K562 (cell line): ENCODE measurements around the gene ZNF738. TPM values are rescaled to one million over a fixed set of nuclear protein-coding genes. Genes with fewer than 3 reads are reported as not detected.

ENCODE experiments used
- CXXC5 ChIP-seq: fragments of 250-450 bp; sonication (Bioruptor Pico); IDR thresholded peaks from 2 replicates; pipeline ENCODE4 v1.8.0; 2022; ENCODE audit warnings: inconsistent platforms, mild to moderate bottlenecking, moderate library complexity
- ELF1 ChIP-seq: fragments of 200-800 bp; sonication (Bioruptor generic); IDR thresholded peaks from 2 replicates; pipeline ENCODE4 v1.6.1; 2016; ENCODE audit warnings: missing genetic modification characterization, missing compliant biosample characterization
- ETV5 ChIP-seq: sonication (generic); formaldehyde crosslinking; IDR thresholded peaks from 2 replicates; pipeline ENCODE4 v1.4.0; 2020; ENCODE audit warnings: low read depth, mild to moderate bottlenecking, missing genetic modification reagents
- HMG20A ChIP-seq: fragments of 450-650 bp; formaldehyde crosslinking; conservative IDR thresholded peaks from 2 replicates; pipeline ENCODE4 v1.4.0; 2020; ENCODE audit warnings: mild to moderate bottlenecking, mixed read lengths
- HNRNPLL ChIP-seq: fragments of 200-400 bp; formaldehyde crosslinking; IDR thresholded peaks from 2 replicates; pipeline ENCODE4 v1.6.1; 2017; ENCODE audit warnings: low read length, low read depth, mild to moderate bottlenecking; ENCODE audit not compliant: poor library complexity, severe bottlenecking
- IRF1 ChIP-seq: sonication (generic); formaldehyde crosslinking; IDR thresholded peaks from 2 replicates; pipeline ENCODE4 v1.8.0; 2022; ENCODE audit warnings: missing genetic modification reagents, mild to moderate bottlenecking, borderline replicate concordance
- KAT7 ChIP-seq: sonication (generic); formaldehyde crosslinking; IDR thresholded peaks from 2 replicates; pipeline ENCODE4 v1.8.0; 2022; ENCODE audit warnings: missing genetic modification reagents, mild to moderate bottlenecking, borderline replicate concordance
- MNT ChIP-seq, 2 experiments: fragments of 450-650 bp; conservative IDR thresholded peaks; 2 replicates each; pipeline ENCODE4 v1.6.1; 2017; ENCODE audit warnings: mild to moderate bottlenecking in 2 of 2, moderate library complexity in 2 of 2
- MYC ChIP-seq, 2 experiments: fragments of 250-450 bp in 1 of 2; sonication (Bioruptor Pico) in 1 of 2; IDR thresholded peaks; 2 replicates each; pipeline versions ENCODE4 v1.5.1 to v1.6.1; 2012 to 2021; ENCODE audit warnings: low read depth in 2 of 2, borderline replicate concordance in 1 of 2, improper control_type of control experiment in 1 of 2, low read length in 1 of 2, mild to moderate bottlenecking in 1 of 2, moderate library complexity in 1 of 2
- PHF20 ChIP-seq: fragments of 450-650 bp; IDR thresholded peaks from 2 replicates; pipeline ENCODE4 v1.6.1; 2018; ENCODE audit not compliant: partially characterized antibody
- PHTF2 ChIP-seq: fragments of 250-450 bp; sonication (Bioruptor Pico); IDR thresholded peaks from 2 replicates; pipeline ENCODE4 v1.5.0; 2021; ENCODE audit warnings: mild to moderate bottlenecking
- POLR2AphosphoS2 ChIP-seq: IDR thresholded peaks from 2 replicates; pipeline ENCODE4 v1.6.1; 2012; ENCODE audit warnings: low read length, improper control_type of control experiment
- POLR2AphosphoS5 ChIP-seq: IDR thresholded peaks from 2 replicates; pipeline ENCODE4 v1.6.1; 2011; ENCODE audit warnings: mild to moderate bottlenecking, low read depth, low read length, moderate library complexity; ENCODE audit not compliant: control insufficient read depth, insufficient read depth
- PTTG1 ChIP-seq: fragments of 450-650 bp; IDR thresholded peaks from 2 replicates; pipeline ENCODE4 v1.6.1; 2016; ENCODE audit warnings: low read depth, mild to moderate bottlenecking, missing genetic modification characterization, missing compliant biosample characterization
- RBFOX2 ChIP-seq: fragments of 200-400 bp; formaldehyde crosslinking; IDR thresholded peaks from 2 replicates; pipeline ENCODE4 v1.6.1; 2017; ENCODE audit warnings: low read depth, mild to moderate bottlenecking, low read length, moderate library complexity
- SIN3A ChIP-seq, 2 experiments: fragments of 150-350 bp in 1 of 2; IDR thresholded peaks; 2 replicates each; pipeline ENCODE4 v1.6.1; 2011 to 2016; ENCODE audit warnings: borderline replicate concordance in 2 of 2, low read depth in 2 of 2, low read length in 2 of 2, mild to moderate bottlenecking in 2 of 2, moderate library complexity in 2 of 2; ENCODE audit not compliant: control insufficient read depth in 1 of 2
- TAF1 ChIP-seq: IDR thresholded peaks from 2 replicates; pipeline ENCODE4 v1.6.1; 2011; ENCODE audit warnings: mild to moderate bottlenecking, low read length, moderate library complexity; ENCODE audit not compliant: insufficient read depth, control insufficient read depth, severe bottlenecking; ENCODE audit errors: extremely low read depth
- WHSC1 ChIP-seq: IDR thresholded peaks from one replicate; pipeline ENCODE4 v1.6.1; 2012; ENCODE audit warnings: low read length, control low read depth, inconsistent platforms
- ZNF609 ChIP-seq: sonication (generic); formaldehyde crosslinking; IDR thresholded peaks from 2 replicates; pipeline ENCODE4 v1.8.1; 2023; ENCODE audit warnings: missing genetic modification reagents, mild to moderate bottlenecking, borderline replicate concordance
- polyA plus RNA-seq, 8 experiments: library from polyadenylated mRNA; depleted of rRNA in 4 of 8; stranded (reverse) in 5 of 8; unstranded in 3 of 8; fragments of >200 nt; fragmentation: Nextera tagmentation in 2 of 8; fragmentation: Illumina TruSeq in 1 of 8; extraction: Ambion mirVana in 2 of 8; extraction: Trizol in 1 of 8; gene quantifications; 2 replicates each; pipeline versions ENCODE4 v1.2.1 to v1.2.3, GENCODE V29; 2011 to 2014; ENCODE audit warnings: inconsistent platforms in 1 of 8, missing spikeins in 1 of 8
- total RNA-seq, 7 experiments: library from RNA; depleted of rRNA in 6 of 7; stranded (reverse); fragments of >200 nt in 6 of 7; fragmentation: Illumina TruSeq in 2 of 7; extraction: Trizol in 2 of 7; gene quantifications; 2 replicates each; pipeline versions ENCODE4 v1.2.1 to v1.2.3, GENCODE V29; 2011 to 2021; ENCODE audit warnings: low replicate concordance in 1 of 7

ZNF738 gene
- total and polyA plus RNA-seq, 9 of the 15 experiments (the other 6 are each of a cell fraction or from before 2014, with no cell fraction given) = 5.6 to 15.0 (median 8.6) TPM

- no peak for TF ChIP-seq ZNF609 (CRISPR knock-in tag)
- no peak for TF ChIP-seq PHTF2
- TF ChIP-seq HMG20A (CRISPR knock-in tag) = no peak
- peak; percentile 49; the same call in 1 of the 2 replicates for TF ChIP-seq MYC (IDR thresholded peaks at IDR 0.05; ENCODE audit: low read depth, low read length)
- 0 out of 2 replicates have a peak, but pooled peaks have one; percentile 29 for TF ChIP-seq MYC (CRISPR knock-in tag; IDR thresholded peaks at IDR 0.05; ENCODE audit: borderline replicate concordance, low read depth)
- TF ChIP-seq PTTG1 = no peak
- TF ChIP-seq KAT7 = no peak
- no peak for TF ChIP-seq IRF1 (CRISPR knock-in tag)
- TF ChIP-seq CXXC5 (CRISPR knock-in tag) = peak; percentile 61
- no peak for TF ChIP-seq POLR2AphosphoS2
- TF ChIP-seq HNRNPLL = peak; percentile 22
- peak; percentile 70 for TF ChIP-seq POLR2AphosphoS5
- peak; percentile 86 for TF ChIP-seq PHF20
- TF ChIP-seq WHSC1 = no peak
- peak; percentile 44 to 84; a peak in 2 of 4 replicates for TF ChIP-seq SIN3A (IDR thresholded peaks at IDR 0.05; ENCODE audit: borderline replicate concordance in 2 of 2, control insufficient read depth in 1 of 2, low read depth in 2 of 2, low read length in 2 of 2)
- peak in 1 of 2 experiments; percentile 43; a peak in 2 of 4 replicates for TF ChIP-seq MNT (conservative IDR thresholded peaks at IDR 0.05)
- TF ChIP-seq TAF1 = peak; percentile 87
- 0 out of 2 replicates have a peak, but pooled peaks have one; percentile 61 for TF ChIP-seq ETV5 (CRISPR knock-in tag)
- TF ChIP-seq RBFOX2 = peak; percentile 85
- TF ChIP-seq ELF1 = peak; percentile 94
These were observed 29.8 kb upstream of the ZNF738 start, which contains the start of gene ZNF708 (continued) for GRCh38 chr19:21328885-21329605.
